NB4 (cell line): ENCODE measurements around the gene ZBTB46.

ENCODE experiments used
- MYC ChIP-seq: IDR thresholded peaks from 2 replicates; pipeline ENCODE4 v1.6.1; 2011; ENCODE audit warnings: low read depth, low read length
- POLR2A ChIP-seq: IDR thresholded peaks from 2 replicates; pipeline ENCODE4 v1.6.1; 2011; ENCODE audit warnings: mild to moderate bottlenecking; ENCODE audit not compliant: insufficient read length; ENCODE audit errors: extremely low read depth
- TF ChIP-seq, protein P1 (sequence below): IDR thresholded peaks from one replicate; pipeline ENCODE4 v1.5.1; 2012; ENCODE audit warnings: low read depth, low read length
- TF ChIP-seq, protein P2 (sequence below): IDR thresholded peaks from 2 replicates; pipeline ENCODE4 v1.6.1; 2011; ENCODE audit warnings: low read depth, low read length

DNA sequence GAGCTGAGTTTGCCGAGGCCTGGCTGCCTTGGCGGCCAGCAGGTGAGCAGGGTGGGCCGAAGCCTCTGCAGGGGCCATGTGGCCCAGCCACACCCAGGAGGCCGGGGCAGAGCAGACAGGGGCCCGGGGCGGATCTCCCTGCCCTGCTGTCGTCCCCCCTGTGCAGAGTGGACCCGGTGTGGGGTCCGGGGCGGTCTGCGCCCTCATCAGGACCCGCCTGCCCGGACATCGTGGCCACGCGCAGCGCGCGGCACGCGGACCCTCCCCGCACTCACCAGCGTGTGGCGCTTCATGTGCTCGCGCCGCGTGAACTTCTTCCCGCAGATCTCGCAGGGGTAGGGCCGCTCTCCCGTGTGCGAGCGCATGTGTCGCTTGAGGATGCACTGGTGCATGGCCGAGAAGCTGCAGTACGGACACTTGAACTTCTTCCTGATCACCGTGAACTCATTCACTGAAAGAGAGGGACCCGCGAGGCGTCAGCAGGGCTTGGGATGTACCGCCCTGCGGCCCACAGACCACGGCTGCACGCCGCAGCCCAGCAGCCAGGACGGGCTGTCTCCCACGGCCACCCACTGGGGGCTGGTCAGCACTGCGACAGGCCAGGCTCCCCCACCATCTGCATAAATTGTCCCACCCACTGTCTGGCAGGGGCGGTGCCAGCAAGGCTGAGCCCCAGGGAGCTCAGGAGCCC is 78.5 kb downstream of the ZBTB46 start:
- TF ChIP-seq, protein P1, sequence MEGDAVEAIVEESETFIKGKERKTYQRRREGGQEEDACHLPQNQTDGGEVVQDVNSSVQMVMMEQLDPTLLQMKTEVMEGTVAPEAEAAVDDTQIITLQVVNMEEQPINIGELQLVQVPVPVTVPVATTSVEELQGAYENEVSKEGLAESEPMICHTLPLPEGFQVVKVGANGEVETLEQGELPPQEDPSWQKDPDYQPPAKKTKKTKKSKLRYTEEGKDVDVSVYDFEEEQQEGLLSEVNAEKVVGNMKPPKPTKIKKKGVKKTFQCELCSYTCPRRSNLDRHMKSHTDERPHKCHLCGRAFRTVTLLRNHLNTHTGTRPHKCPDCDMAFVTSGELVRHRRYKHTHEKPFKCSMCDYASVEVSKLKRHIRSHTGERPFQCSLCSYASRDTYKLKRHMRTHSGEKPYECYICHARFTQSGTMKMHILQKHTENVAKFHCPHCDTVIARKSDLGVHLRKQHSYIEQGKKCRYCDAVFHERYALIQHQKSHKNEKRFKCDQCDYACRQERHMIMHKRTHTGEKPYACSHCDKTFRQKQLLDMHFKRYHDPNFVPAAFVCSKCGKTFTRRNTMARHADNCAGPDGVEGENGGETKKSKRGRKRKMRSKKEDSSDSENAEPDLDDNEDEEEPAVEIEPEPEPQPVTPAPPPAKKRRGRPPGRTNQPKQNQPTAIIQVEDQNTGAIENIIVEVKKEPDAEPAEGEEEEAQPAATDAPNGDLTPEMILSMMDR = peak; percentile 3
- TF ChIP-seq POLR2A (no peak), MYC (no peak)
- TF ChIP-seq, protein P2, sequence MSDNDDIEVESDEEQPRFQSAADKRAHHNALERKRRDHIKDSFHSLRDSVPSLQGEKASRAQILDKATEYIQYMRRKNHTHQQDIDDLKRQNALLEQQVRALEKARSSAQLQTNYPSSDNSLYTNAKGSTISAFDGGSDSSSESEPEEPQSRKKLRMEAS = no peak
